ENCODE results near the gene MICAL3. TPM values are rescaled to one million over a fixed set of nuclear protein-coding genes. Genes with fewer than 3 reads are reported as not detected.

The MICAL3 gene
- total and polyA plus RNA-seq, 2 of the 8 experiments (the other 6 are each of a cell fraction or from before 2014, with no cell fraction given) = 8.3 to 41.8 TPM

- no peak overlapping the region for H4K91ac ChIP-seq (replicated peaks; ENCODE audit: insufficient read length, low read length)
- 0 out of 4 replicates have a peak overlapping the region, but pooled peaks of 1 of the 2 experiments have one; percentile 10 for H3K4me2 ChIP-seq (ENCODE audit: insufficient read depth in 1 of 2, low read depth in 2 of 2, low read length in 2 of 2)
- peak overlapping the region; percentile 46; the same call in 1 of the 2 replicates for H2BK15ac ChIP-seq (ENCODE audit: low read length)
- H3K18ac ChIP-seq (ENCODE audit: extremely low read depth, low read length) = peak overlapping the region; percentile 24; the same call in 1 of the 2 replicates
- peaks cover 3 to 42% of the 10 kb centered on the region in 2 experiments; a peak in 3 of 4 replicates for H3K79me2 ChIP-seq (ENCODE audit: control insufficient read depth in 1 of 2, insufficient read depth in 2 of 2, low read length in 2 of 2)
- no peak overlapping the region for H2BK20ac ChIP-seq (ENCODE audit: low read length)
- H2AFZ ChIP-seq (ENCODE audit: low read length) = no peak overlapping the region
- peaks cover 4 to 13% (median 9%) of the 10 kb centered on the region in 4 experiments for H3K4me1 ChIP-seq (replicated peaks in 1 of 4; ENCODE audit: control insufficient read depth in 3 of 4, insufficient read depth in 4 of 4, low read length in 3 of 4)
- peaks cover 3 to 7% of the 10 kb centered on the region in 2 experiments for H4K20me1 ChIP-seq (replicated peaks in 1 of 2; ENCODE audit: control insufficient read depth in 1 of 2, insufficient read depth in 2 of 2, low read length in 2 of 2)
- FAIRE-seq (no peak), DNase-seq (ENCODE audit: low read depth in 1 of 2, low spot score in 2 of 2) (no peak)
- H3K79me1 ChIP-seq (ENCODE audit: low read depth, low read length) = peaks cover 11% of the 10 kb centered on the region
- CTCF ChIA-PET (ENCODE audit: partially characterized antibody) = interaction anchor here (1.3 to 1.8 kb wide), 2 partner anchors 11 to 75 kb away, joined by 4 to 5 read pairs; no protein-coding TSS in a partner anchor
- POLR2A ChIA-PET (ENCODE audit: partially characterized antibody) = interaction anchor here (0.6 kb wide), 1 partner anchor 17 kb away, joined by 3 read pairs; no protein-coding TSS in a partner anchor
- H3K36me3 ChIP-seq (ENCODE audit: control insufficient read depth in 2 of 4, insufficient read depth in 4 of 4, low read length in 3 of 4) = no peaks in the 10 kb centered on the region
- H3K27ac ChIP-seq (ENCODE audit: low read depth, low read length) = no peak overlapping the region
- peak overlapping the region; percentile 70; the same call in 1 of the 2 replicates for H2AK5ac ChIP-seq (ENCODE audit: low read depth, low read length)
- H3K14ac ChIP-seq (ENCODE audit: insufficient read length) = no peak overlapping the region
- H3K27me3 ChIP-seq (replicated peaks in 1 of 4; ENCODE audit: control insufficient read depth in 3 of 4, extremely low read depth in 1 of 4, insufficient read depth in 3 of 4, low read length in 3 of 4) = no peaks in the 10 kb centered on the region
- H2BK120ac ChIP-seq (replicated peaks; ENCODE audit: low read depth, low read length) = no peak overlapping the region
- H3K4ac ChIP-seq (replicated peaks; ENCODE audit: insufficient read length, low read depth, low read length) = no peak overlapping the region
- H3K9ac ChIP-seq (replicated peaks in 1 of 4; ENCODE audit: extremely low read depth in 1 of 4, low read depth in 3 of 4, low read length in 3 of 4) = no peak overlapping the region; a peak in 1 of 7 replicates
- no peak overlapping the region for H3K4me3 ChIP-seq (ENCODE audit: extremely low read depth in 1 of 4, insufficient read depth in 2 of 4, low read depth in 3 of 4, low read length in 4 of 4)
- no peak overlapping the region for H3K23ac ChIP-seq (ENCODE audit: insufficient read length)
- no peak overlapping the region for H4K5ac ChIP-seq (ENCODE audit: insufficient read length, low read depth, low read length)
- no peaks in the 10 kb centered on the region for H3K23me2 ChIP-seq (ENCODE audit: low read depth, low read length)
- H3K9me3 ChIP-seq (ENCODE audit: insufficient read depth in 2 of 2, low read depth in 1 of 2, low read length in 1 of 2) = no peaks in the 10 kb centered on the region
- peak overlapping the region; percentile 80; the same call in 1 of the 2 replicates for H2BK5ac ChIP-seq (ENCODE audit: low read depth, low read length)
- no peak overlapping the region for H3K56ac ChIP-seq (replicated peaks; ENCODE audit: insufficient read length, low read depth, low read length)
- no peak for TF ChIP-seq ZNF274 (IDR thresholded peaks at IDR 0.05; ENCODE audit: borderline replicate concordance, extremely low read depth, low read length)
- no peak for TF ChIP-seq CTCF (IDR thresholded peaks at IDR 0.05; ENCODE audit: control extremely low read depth in 1 of 3, insufficient read depth in 1 of 3, low read depth in 1 of 3, low read length in 3 of 3)
- no peak for TF ChIP-seq MAX (IDR thresholded peaks at IDR 0.05)
- no peak for TF ChIP-seq NRF1 (IDR thresholded peaks at IDR 0.05; ENCODE audit: low read depth, low read length)
- no peak for TF ChIP-seq FOSL1 (IDR thresholded peaks at IDR 0.05; ENCODE audit: insufficient read depth, low read depth, low read length)
- no peak for TF ChIP-seq RXRA (IDR thresholded peaks at IDR 0.05; ENCODE audit: insufficient read depth, low read depth, low read length)
- TF ChIP-seq CEBPB (IDR thresholded peaks at IDR 0.05; ENCODE audit: low read depth, low read length) = peak; percentile 95
- WGBS, 2 experiments (ENCODE audit: extremely low coverage in 1 of 2, insufficient coverage in 1 of 2, insufficient read length in 1 of 2, insufficient replicate concordance in 2 of 2, low coverage in 1 of 2, low lambda C conversion rate in 2 of 2, missing lambda C conversion rate in 1 of 2) = 79% methylated on average over 16 of the region's 16 CpGs; no CpG with 5 or more reads in 1 of the 2 experiments
- no peak overlapping the region for H2BK12ac ChIP-seq (ENCODE audit: low read depth, low read length)
- H4K8ac ChIP-seq (ENCODE audit: extremely low read depth, insufficient read depth, low read length) = no peak overlapping the region
These were observed 51.8 kb downstream of the MICAL3 start for GRCh38 chr22:17972385-17973191.
